Measurements from ENCODE around the gene SAMD5.
"Not testable (repeated sequence)": the region's sequence is repeated elsewhere in the genome, so short reads cannot be mapped to it uniquely, and the experiment has no call there.

GRCh38 chr6:147542436-147542835 lies 33.9 kb downstream of the SAMD5 start:
- TF ChIP-seq CTCF (conservative IDR thresholded peaks at IDR 0.05; ENCODE audit: low read depth, low read length); EZH2 (IDR thresholded peaks at IDR 0.05; ENCODE audit: borderline replicate concordance, low read depth, low read length, poor library complexity, severe bottlenecking): not testable (repeated sequence)
